Right lobe of liver (tissue), 6 donors: ENCODE measurements around the gene PTEN. TPM values are rescaled to one million over a fixed set of nuclear protein-coding genes. Genes with fewer than 3 reads are reported as not detected.

Source experiments
- ATAC-seq, 4 donors: fragments of 200-7000 bp; cut with Tn5 transposase; one replicate each; pipeline ENCODE4 v1.9.1; 2020; ENCODE audit warnings: mild to moderate bottlenecking in 4 of 4, moderate library complexity in 4 of 4
- DNase-seq, 3 donors: peaks; one replicate each; pipeline ENCODE4 v3.0.0-alpha.2; 2020
- H3K27ac ChIP-seq, 3 donors: fragments of 200-600 bp; one replicate each; pipeline ENCODE4 v1.8.0; 2022
- H3K27me3 ChIP-seq, 2 donors: fragments of 200-600 bp; one replicate each; pipeline ENCODE4 v1.8.0; 2022
- H3K36me3 ChIP-seq, 4 donors: fragments of 200-600 bp; sonication (generic) in 1 of 4; one replicate each; pipeline versions ENCODE4 v1.5.1 to v1.8.0; 2017 to 2022; ENCODE audit warnings: control low read depth in 1 of 4
- H3K4me1 ChIP-seq, 4 donors: fragments of 200-600 bp; sonication (generic) in 1 of 4; one replicate each; pipeline versions ENCODE4 v1.5.1 to v1.8.0; 2017 to 2022; ENCODE audit warnings: control low read depth in 1 of 4
- H3K4me3 ChIP-seq, 3 donors: fragments of 200-600 bp; one replicate each; pipeline ENCODE4 v1.8.0; 2022
- H3K9me3 ChIP-seq, 4 donors: fragments of 200-600 bp; sonication (generic) in 1 of 4; one replicate each; pipeline versions ENCODE4 v1.5.1 to v1.8.0; 2017 to 2022; ENCODE audit warnings: control low read depth in 1 of 4
- POLR2A ChIP-seq: fragments of 450-650 bp; IDR thresholded peaks from one replicate; pipeline ENCODE4 v1.6.1; 2017; ENCODE audit warnings: antibody characterized with exemption, mild to moderate bottlenecking
- WGBS: methylation state at CpG from one replicate; pipeline ENCODE4 v1.1.6; 2018; ENCODE audit warnings: low coverage, low lambda C conversion rate; ENCODE audit not compliant: insufficient coverage; ENCODE audit errors: missing lambda C conversion rate; 5-methylcytosine and 5-hydroxymethylcytosine counted together
- intact Hi-C, 2 donors: fragments of 100-400 bp; cut with DNase I; formaldehyde crosslinking; loops; one replicate each; pipeline versions ENCODE4 v1.11.2 to v1.14.1; 2022
- total RNA-seq, 6 experiments: library from RNA; depleted of rRNA in 2 of 6; stranded (reverse); fragments of >200 nt in 2 of 6; fragmentation: NEBNext Ultra II Directional in 3 of 6; extraction: Animal tissue kit (Norgen Biotek cat#: 25700) in 3 of 6; gene quantifications; one replicate each; pipeline versions ENCODE4 v1.1.0 to v1.2.4, GENCODE V29; 2016 to 2023
- TF ChIP-seq, protein P1 (sequence below), 4 donors: fragments of 200-600 bp in 3 of 4; fragments of 450-650 bp in 1 of 4; IDR thresholded peaks; one replicate each; pipeline versions ENCODE4 v1.5.1 to v1.8.0; 2016 to 2022; ENCODE audit warnings: antibody characterized with exemption in 4 of 4, mild to moderate bottlenecking in 2 of 4
- donor health status: DM: no; HTN: yes; CAD: no.
- donor health status: DM: no; HTN: no; CAD: no.
- donor health status: DM: no; HTN: no; CAD: no.
- donor health status: DM: no; HTN: yes; CAD: no.
- donor health status: DM: no; HTN: yes; CAD: no.

Gene PTEN
- total RNA-seq, 6 experiments from 2014 or later: 37.5 to 73.7 (median 50.4) TPM

DNA sequence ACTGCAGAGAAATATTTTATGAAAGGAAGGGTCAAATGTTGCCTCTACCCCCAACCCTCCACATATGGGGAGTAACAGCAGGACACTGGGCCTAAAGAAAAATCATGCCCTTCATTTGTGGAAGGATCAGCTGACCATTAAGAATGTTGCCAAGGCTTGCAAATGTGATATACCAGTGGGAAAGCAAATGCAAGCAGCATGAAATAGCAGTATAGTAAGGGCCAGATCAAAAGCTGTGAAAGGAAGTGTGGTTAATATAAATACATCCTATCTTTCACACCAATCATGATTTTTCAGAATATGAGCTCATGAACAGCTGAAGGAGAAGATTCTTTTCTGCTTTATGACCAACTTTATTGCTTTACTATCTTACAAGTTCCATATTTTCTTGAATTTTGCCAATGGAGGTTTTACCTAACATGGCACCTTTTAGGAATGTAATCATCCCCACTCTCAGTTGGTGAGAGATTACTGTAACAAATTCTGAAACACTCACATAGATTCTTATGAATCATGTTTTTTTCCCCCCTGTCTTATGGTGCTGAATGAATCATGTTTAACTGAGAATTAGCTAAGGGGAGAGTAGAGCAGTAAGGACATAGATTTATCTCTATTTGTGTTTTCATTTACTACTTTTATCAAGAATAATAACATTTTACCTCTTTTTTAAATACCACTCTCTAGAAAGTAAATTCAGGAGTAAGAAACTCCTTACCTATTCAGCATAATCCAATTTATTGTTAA lies 33.3 kb upstream of the PTEN start:
- H3K4me1 ChIP-seq: no peaks in the 10 kb centered on the region
- no peaks in the 10 kb centered on the region for H3K27me3 ChIP-seq
- TF ChIP-seq, protein P1, sequence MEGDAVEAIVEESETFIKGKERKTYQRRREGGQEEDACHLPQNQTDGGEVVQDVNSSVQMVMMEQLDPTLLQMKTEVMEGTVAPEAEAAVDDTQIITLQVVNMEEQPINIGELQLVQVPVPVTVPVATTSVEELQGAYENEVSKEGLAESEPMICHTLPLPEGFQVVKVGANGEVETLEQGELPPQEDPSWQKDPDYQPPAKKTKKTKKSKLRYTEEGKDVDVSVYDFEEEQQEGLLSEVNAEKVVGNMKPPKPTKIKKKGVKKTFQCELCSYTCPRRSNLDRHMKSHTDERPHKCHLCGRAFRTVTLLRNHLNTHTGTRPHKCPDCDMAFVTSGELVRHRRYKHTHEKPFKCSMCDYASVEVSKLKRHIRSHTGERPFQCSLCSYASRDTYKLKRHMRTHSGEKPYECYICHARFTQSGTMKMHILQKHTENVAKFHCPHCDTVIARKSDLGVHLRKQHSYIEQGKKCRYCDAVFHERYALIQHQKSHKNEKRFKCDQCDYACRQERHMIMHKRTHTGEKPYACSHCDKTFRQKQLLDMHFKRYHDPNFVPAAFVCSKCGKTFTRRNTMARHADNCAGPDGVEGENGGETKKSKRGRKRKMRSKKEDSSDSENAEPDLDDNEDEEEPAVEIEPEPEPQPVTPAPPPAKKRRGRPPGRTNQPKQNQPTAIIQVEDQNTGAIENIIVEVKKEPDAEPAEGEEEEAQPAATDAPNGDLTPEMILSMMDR (IDR thresholded peaks at IDR 0.05): no peak
- TF ChIP-seq POLR2A: no peak
- H3K36me3 ChIP-seq: no peaks in the 10 kb centered on the region
- intact Hi-C loops: no loop called here
- H3K27ac ChIP-seq: no peak overlapping the region
- no peak for ATAC-seq
- no peak overlapping the region for H3K4me3 ChIP-seq
- DNase-seq: no peak
- no peaks in the 10 kb centered on the region for H3K9me3 ChIP-seq

DNA sequence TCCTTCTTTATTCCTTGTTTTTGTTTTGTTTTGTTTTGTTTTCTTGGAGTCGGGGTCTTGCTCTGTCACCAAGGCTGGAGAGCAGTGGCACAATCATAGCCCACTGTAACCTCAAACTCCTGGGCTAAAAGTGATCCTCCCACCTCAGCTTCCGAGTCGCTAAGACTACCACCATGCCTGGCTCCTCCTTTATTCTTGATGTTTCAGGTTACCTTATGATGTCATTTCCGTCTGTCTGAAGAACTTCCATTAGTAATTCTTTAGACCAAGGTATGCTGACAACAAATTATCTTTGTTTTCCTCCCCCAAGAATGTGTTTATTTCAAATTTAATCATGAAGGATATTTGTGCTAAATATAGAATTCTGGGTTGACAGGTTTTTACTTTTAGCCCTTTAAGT lies 27.3 kb upstream of the PTEN start:
- intact Hi-C loops: no loop called here
- no peak for ATAC-seq
- WGBS: 76% methylated on average over 4 of the region's 4 CpGs
- no peak for DNase-seq
- Histone ChIP-seq H3K9me3 (no peaks in the 10 kb centered on the region), H3K4me3 (no peak overlapping the region), H3K27me3 (no peaks in the 10 kb centered on the region), H3K36me3 (no peaks in the 10 kb centered on the region), H3K27ac (no peak overlapping the region), H3K4me1 (no peaks in the 10 kb centered on the region)
- TF ChIP-seq, protein P1 (IDR thresholded peaks at IDR 0.05): no peak
- TF ChIP-seq POLR2A: no peak

DNA sequence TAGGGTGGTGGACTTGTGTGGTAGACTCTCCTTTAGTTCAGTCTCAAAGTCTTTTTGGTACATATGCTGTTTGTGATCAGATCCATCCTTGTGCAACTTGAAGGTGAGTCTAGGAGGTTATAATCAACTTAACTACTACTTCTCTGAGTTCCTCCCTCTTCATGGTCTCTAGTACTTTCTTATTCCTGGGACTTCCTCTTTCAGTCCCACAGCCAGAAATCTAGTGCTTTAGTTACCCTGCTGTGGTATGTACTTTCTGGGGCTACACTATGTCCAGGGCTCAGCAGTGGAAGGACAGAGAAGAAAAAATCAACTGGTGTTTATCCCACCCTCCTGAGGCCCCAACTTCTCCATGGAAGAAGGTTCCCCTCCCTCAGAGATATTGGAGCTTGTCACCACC lies 26.0 kb upstream of the PTEN start:
- TF ChIP-seq, protein P1 (IDR thresholded peaks at IDR 0.05): no peak
- no peak for TF ChIP-seq POLR2A
- DNase-seq (no peak), ATAC-seq (peak in 1 of 4 donors; percentile 51)
- no peak overlapping the region for H3K27ac ChIP-seq
- no peaks in the 10 kb centered on the region for H3K36me3 ChIP-seq
- H3K4me1 ChIP-seq: no peaks in the 10 kb centered on the region
- no peaks in the 10 kb centered on the region for H3K27me3 ChIP-seq
- intact Hi-C loops: no loop called here
- H3K9me3 ChIP-seq: no peaks in the 10 kb centered on the region
- no peak overlapping the region for H3K4me3 ChIP-seq

DNA sequence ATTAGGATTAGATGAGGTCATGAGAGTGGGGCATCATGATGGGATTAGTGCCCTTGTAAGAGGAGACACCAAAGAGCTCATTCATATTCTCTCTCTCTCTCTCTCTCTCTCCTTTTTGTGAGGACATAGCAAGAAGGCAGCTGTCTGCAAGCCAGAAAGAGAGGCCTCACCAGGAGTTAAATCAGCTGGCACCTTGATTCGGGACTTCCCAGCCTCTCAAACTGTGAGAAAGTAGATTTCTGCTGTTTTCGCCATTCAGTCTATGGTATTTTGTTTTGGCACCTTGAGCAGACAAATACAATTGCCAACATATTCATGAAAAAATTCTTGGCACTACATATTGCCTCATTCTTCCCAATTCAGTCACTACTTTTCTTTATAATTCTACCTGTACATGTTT lies 24.8 kb upstream of the PTEN start:
- H3K4me3 ChIP-seq: no peak overlapping the region
- no peaks in the 10 kb centered on the region for H3K36me3 ChIP-seq
- H3K27ac ChIP-seq: no peak overlapping the region
- H3K27me3 ChIP-seq: no peaks in the 10 kb centered on the region
- no peaks in the 10 kb centered on the region for H3K4me1 ChIP-seq
- intact Hi-C loops: no loop called here
- DNase-seq (no peak), ATAC-seq (no peak)
- no peaks in the 10 kb centered on the region for H3K9me3 ChIP-seq
- TF ChIP-seq POLR2A: no peak
- TF ChIP-seq, protein P1 (IDR thresholded peaks at IDR 0.05): no peak
- WGBS: 83% methylated on average over 1 of the region's 2 CpGs

DNA sequence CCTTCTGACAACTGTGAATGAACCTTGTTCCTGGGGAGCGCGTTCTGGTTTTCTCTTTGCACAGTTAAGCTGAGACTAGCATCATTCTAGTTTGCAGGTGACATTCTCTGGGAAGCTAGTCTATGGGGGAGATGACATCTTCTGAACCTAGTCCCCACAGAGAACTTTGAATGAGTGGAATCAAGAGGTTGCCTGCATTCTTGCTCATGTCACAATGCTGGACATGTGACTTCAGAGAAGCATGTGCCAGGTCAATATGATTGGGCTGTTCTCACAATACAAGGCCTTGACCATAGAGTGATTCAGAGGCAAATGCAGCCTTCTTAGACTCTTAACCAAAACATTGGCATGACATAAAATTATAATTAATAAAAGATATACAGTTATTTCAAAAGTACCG lies 22.2 kb upstream of the PTEN start:
- H3K27ac ChIP-seq: no peak overlapping the region
- DNase-seq (no peak), ATAC-seq (no peak)
- no peak for TF ChIP-seq POLR2A
- TF ChIP-seq, protein P1 (IDR thresholded peaks at IDR 0.05): no peak
- no peaks in the 10 kb centered on the region for H3K4me1 ChIP-seq
- H3K36me3 ChIP-seq: no peaks in the 10 kb centered on the region
- H3K27me3 ChIP-seq: no peaks in the 10 kb centered on the region
- intact Hi-C loops: no loop called here
- H3K4me3 ChIP-seq: no peak overlapping the region
- no peaks in the 10 kb centered on the region for H3K9me3 ChIP-seq
- 91% methylated on average over 3 of the region's 3 CpGs for WGBS
